Activated B cell treated with CpG ODN at 0.5 μM for 24 hours (primary cell): ENCODE measurements around the gene RFX2. TPM values are rescaled to one million over a fixed set of nuclear protein-coding genes. Genes with fewer than 3 reads are reported as not detected.

ENCODE experiments used
- ATAC-seq: fragments of 200-7000 bp; cut with Tn5 transposase; one replicate; pipeline ENCODE4 v1.10.0; 2021; ENCODE audit warnings: low read depth, mild to moderate bottlenecking, moderate library complexity
- CTCF ChIA-PET: fragments of 350-600 bp; sonication (Branson Sonifier 250); formaldehyde crosslinking; loops from one replicate; lab custom pipeline; 2021; ENCODE audit warnings: antibody characterized with exemption; lab: Charles Lee
- POLR2A ChIA-PET: fragments of 350-600 bp; sonication (Branson Sonifier 250); formaldehyde crosslinking; loops from one replicate; lab custom pipeline; 2021; ENCODE audit warnings: antibody characterized with exemption; lab: Charles Lee
- DNase-seq: peaks from one replicate; pipeline ENCODE4 v3.0.0; 2022
- H3K27ac Mint-ChIP-seq: one replicate; pipeline ENCODE4 v1.8.0; 2020; ENCODE audit warnings: mixed read lengths
- H3K27me3 Mint-ChIP-seq: one replicate; pipeline ENCODE4 v1.8.0; 2021; ENCODE audit warnings: mixed read lengths
- H3K36me3 Mint-ChIP-seq: one replicate; pipeline ENCODE4 v1.8.0; 2021; ENCODE audit warnings: low read depth, mixed read lengths
- H3K4me1 Mint-ChIP-seq: one replicate; pipeline ENCODE4 v1.8.0; 2021; ENCODE audit warnings: mixed read lengths
- H3K4me3 Mint-ChIP-seq: one replicate; pipeline ENCODE4 v1.8.0; 2020; ENCODE audit warnings: mild to moderate bottlenecking, mixed read lengths
- H3K9me3 Mint-ChIP-seq: one replicate; pipeline ENCODE4 v1.8.0; 2020; ENCODE audit warnings: mixed read lengths
- CTCF ChIP-seq: fragments of 200-600 bp; IDR thresholded peaks from one replicate; pipeline ENCODE4 v1.8.0; 2022; ENCODE audit warnings: antibody characterized with exemption, mild to moderate bottlenecking
- intact Hi-C: fragments of 100-400 bp; cut with micrococcal nuclease; formaldehyde crosslinking; loops from one replicate; pipeline ENCODE4 v1.15.1; 2024
- total RNA-seq: library from RNA; stranded (reverse); gene quantifications from 2 replicates; pipeline ENCODE4 v1.2.3, GENCODE V29; 2022

The RFX2 gene
- total RNA-seq, 1 donor from 2014 or later = 7.0 TPM

- TF ChIP-seq CTCF = no peak
- no peaks in the 10 kb centered on the region for H3K9me3 Mint-ChIP-seq
- no peaks in the 10 kb centered on the region for H3K36me3 Mint-ChIP-seq
- H3K4me1 Mint-ChIP-seq = peaks cover 17% of the 10 kb centered on the region
- DNase-seq (no peak), ATAC-seq (no peak)
- intact Hi-C loops = no loop called here
- ChIA-PET POLR2A (interaction anchor here (1.8 kb wide), 1 partner anchor 10 kb away, joined by 5 read pairs; no protein-coding TSS in a partner anchor), CTCF (no interaction called here)
- no peaks in the 10 kb centered on the region for H3K27me3 Mint-ChIP-seq
- no peak overlapping the region for H3K27ac Mint-ChIP-seq
- H3K4me3 Mint-ChIP-seq = no peak overlapping the region
Measured at GRCh38 chr19:6097911-6098310, 12.4 kb downstream of the RFX2 start.

- CTCF ChIA-PET = no interaction called here
- intact Hi-C loops = no loop called here
- TF ChIP-seq CTCF = no peak
Measured at GRCh38 chr19:6095760-6096159, 14.5 kb downstream of the RFX2 start.

GRCh38 chr19:6092329-6093286, 17.7 kb downstream of the RFX2 start:
- no peak overlapping the region for H3K27ac Mint-ChIP-seq

More at GRCh38 chr19:6095760-6096159, 14.5 kb downstream of the RFX2 start:
- ATAC-seq (no peak), DNase-seq (no peak)
- Mint-ChIP-seq H3K27ac (no peak overlapping the region), H3K4me3 (no peak overlapping the region), H3K27me3 (no peaks in the 10 kb centered on the region), H3K9me3 (no peaks in the 10 kb centered on the region), H3K4me1 (peaks cover 9% of the 10 kb centered on the region), H3K36me3 (no peaks in the 10 kb centered on the region)
- POLR2A ChIA-PET = interaction anchor here (0.5 kb wide), 1 partner anchor 1832 kb away, joined by 3 read pairs; no protein-coding TSS in a partner anchor

GRCh38 chr19:6091771-6092291, 18.5 kb downstream of the RFX2 start:
- intact Hi-C loops = no loop called here
- CTCF ChIA-PET = no interaction called here
- Mint-ChIP-seq H3K27me3 (no peaks in the 10 kb centered on the region), H3K36me3 (no peaks in the 10 kb centered on the region), H3K9me3 (no peaks in the 10 kb centered on the region), H3K27ac (no peak overlapping the region), H3K4me1 (peaks cover 23% of the 10 kb centered on the region), H3K4me3 (no peak overlapping the region)
- POLR2A ChIA-PET = no interaction called here
- DNase-seq (no peak), ATAC-seq (no peak)
- no peak for TF ChIP-seq CTCF

More at GRCh38 chr19:6092329-6093286, 17.7 kb downstream of the RFX2 start:
- peaks cover 15% of the 10 kb centered on the region for H3K4me1 Mint-ChIP-seq
- ATAC-seq (no peak), DNase-seq (no peak)
- intact Hi-C loops = no loop called here
- no peaks in the 10 kb centered on the region for H3K27me3 Mint-ChIP-seq
- ChIA-PET CTCF (no interaction called here), POLR2A (interaction anchor here (0.6 kb wide), 1 partner anchor 427 kb away, joined by 3 read pairs; no protein-coding TSS in a partner anchor)
- H3K4me3 Mint-ChIP-seq = no peak overlapping the region
- TF ChIP-seq CTCF = no peak
- H3K36me3 Mint-ChIP-seq = no peaks in the 10 kb centered on the region
- H3K9me3 Mint-ChIP-seq = no peaks in the 10 kb centered on the region

- no peaks in the 10 kb centered on the region for H3K36me3 Mint-ChIP-seq
- DNase-seq (no peak), ATAC-seq (no peak)
- H3K27me3 Mint-ChIP-seq = no peaks in the 10 kb centered on the region
- POLR2A ChIA-PET = interaction anchor here (0.6 to 1.0 kb wide), 4 partner anchors 10 to 114 kb away, joined by 3 to 6 read pairs (median 5); no protein-coding TSS in a partner anchor
- H3K9me3 Mint-ChIP-seq = no peaks in the 10 kb centered on the region
- no peak for TF ChIP-seq CTCF
- H3K27ac Mint-ChIP-seq = no peak overlapping the region
- CTCF ChIA-PET = no interaction called here
- peaks cover 32% of the 10 kb centered on the region for H3K4me1 Mint-ChIP-seq
- no peak overlapping the region for H3K4me3 Mint-ChIP-seq
- intact Hi-C loops = no loop called here
Measured at GRCh38 chr19:6090634-6091033, 19.7 kb downstream of the RFX2 start.
